ENCODE results near the gene FSD1.
"Not testable (repeated sequence)": the region's sequence is repeated elsewhere in the genome, so short reads cannot be mapped to it uniquely, and the experiment has no call there.

Gene FSD1

DNA sequence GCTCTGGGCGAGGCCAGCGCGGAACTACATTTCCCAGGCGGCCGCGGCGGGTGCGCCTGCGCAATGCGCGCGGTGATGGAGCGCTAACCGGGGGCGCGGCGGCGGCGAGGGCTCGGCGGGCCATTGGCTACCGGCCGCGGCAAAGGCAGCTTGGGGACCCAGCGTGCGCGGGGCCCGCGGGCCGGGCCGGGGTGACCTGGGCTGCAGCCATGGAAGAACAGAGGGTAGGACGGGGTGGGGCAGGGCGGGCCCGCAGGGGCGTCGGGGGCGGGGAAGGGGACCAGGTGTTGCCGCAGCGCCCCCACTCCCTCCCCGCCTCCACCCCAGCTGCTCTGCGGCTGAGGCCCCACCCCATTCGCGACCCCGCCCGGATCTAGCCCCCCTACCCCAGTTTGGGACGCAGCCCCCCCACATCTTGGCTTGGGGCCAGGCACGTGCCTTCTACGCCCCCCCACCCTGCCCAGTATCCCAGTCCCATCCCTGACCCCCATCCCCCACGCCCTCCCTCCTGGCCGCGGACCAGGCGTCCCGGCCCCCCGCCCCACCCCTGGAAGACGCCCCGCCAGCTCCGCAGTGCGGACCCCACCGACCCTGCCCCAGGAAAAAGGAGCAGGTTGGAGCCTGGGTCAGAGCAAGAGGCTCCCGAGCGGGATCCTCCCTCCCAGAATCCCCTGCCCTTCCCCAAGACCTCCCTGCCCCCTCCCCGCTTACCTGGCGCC, at the start of gene FSD1:
FSD1 (plus strand) TSS at position 61 of the 719 bp plus-strand sequence; CDS start at position 210, 149 bp downstream.
- DNase-seq: peak; percentile 70 to 86 (median 85)

DNA sequence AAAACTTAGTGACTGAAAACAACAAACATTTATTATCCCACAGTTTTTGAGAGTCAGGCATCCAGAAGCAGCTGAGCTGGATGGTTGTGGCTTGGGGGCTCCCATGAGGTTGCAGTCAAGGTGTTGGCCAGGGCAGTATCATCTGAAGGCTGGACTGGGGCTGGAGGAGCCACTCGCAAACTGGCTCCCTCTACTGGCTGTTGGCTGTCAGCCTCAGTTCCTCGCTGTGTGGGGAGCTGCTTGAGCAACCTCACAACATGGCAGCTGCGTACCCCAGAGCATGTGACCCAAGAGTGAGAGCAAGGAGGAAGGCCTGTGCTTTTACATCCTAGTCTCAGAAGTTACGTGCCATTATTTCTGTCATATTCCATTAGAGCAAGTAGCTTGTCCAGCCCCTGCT, 47.8 kb upstream of the FSD1 start:
- DNase-seq: no peak

DNA sequence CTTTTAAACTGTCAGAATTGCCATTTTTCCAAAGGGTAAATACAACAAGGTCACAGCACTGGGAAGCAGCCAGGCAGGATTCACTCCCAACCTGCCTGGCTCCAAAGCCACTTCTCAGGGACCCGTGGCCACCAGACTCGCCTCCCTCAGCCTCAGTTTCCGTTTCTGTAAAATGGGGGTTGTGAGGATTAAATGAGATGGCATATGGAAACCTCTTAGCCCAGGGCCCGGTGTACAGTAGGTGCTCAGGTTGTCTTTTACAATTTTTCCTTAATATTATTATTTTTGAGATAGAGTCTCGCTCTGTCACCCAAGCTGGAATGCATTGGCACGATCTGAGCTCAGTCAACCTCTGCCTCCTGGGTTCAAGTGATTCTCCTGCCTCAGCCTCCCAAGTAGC, 47.4 kb upstream of the FSD1 start:
- DNase-seq: no peak

DNA sequence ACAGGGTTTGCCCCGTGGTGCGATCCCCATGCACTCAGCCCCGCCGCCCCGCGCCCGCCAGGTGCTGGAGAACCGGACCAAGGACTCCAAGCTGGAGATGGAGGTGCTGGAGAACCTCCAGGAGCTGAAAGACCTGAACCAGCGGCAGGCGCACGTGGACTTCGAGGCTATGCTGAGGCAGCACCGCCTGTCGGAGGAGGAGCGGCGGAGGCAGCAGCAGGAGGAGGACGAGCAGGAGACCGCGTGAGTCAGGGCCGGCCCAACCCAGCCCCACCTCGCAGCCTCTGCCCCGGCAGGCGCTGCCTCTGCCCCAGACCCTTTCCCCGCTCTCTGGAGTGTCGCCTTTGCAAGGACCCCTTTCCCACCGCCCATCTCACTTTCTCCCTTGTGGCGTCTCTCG, 46.2 kb upstream of the FSD1 start:
- DNase-seq: no peak

DNA sequence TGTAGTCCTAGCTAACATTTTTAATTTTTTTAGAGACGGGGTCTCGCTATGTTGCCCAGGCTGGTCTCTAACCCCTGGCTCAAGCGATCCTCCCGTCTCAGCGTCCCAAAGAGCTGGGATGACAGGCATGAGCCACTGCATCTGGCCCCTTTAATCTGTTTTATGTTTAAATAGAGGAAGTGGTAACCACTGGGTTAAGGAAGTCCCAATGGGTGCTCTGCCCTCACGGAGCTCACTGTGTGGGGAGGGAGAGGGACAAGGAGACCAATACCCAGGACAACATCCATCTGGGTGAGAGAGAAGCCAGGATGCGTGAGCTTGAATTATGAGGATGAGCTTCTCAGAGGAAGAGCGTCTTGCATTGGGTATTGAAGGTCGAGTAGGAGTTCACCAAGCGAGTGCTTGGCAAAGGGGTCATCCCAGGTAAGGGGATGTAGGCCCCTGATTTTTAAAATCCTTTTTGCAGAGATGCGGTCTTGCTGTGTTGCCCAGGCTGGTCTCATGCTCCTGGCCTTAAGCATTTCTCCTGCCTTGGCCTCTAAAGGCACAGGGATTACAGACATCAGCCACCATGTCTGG, 43.7 kb upstream of the FSD1 start:
- DNase-seq: no peak

DNA sequence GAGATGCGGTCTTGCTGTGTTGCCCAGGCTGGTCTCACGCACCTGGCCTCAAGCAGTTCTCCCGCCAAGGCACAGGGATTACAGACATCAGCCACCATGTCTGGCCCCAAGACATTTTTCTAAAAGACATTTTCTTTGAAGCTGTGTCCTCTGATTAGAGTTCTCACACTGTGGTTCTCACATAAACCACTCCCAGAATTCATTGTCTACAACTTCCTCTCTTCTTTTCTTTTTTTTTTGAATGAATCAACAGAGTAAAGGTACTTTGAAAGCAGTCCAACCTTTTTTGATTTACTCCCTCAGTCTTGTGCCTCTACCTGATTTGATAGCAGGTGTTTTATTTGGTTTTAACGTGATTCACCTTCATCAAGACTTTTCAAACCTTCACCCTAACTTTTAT, 39.6 kb upstream of the FSD1 start:
- DNase-seq: no peak

DNA sequence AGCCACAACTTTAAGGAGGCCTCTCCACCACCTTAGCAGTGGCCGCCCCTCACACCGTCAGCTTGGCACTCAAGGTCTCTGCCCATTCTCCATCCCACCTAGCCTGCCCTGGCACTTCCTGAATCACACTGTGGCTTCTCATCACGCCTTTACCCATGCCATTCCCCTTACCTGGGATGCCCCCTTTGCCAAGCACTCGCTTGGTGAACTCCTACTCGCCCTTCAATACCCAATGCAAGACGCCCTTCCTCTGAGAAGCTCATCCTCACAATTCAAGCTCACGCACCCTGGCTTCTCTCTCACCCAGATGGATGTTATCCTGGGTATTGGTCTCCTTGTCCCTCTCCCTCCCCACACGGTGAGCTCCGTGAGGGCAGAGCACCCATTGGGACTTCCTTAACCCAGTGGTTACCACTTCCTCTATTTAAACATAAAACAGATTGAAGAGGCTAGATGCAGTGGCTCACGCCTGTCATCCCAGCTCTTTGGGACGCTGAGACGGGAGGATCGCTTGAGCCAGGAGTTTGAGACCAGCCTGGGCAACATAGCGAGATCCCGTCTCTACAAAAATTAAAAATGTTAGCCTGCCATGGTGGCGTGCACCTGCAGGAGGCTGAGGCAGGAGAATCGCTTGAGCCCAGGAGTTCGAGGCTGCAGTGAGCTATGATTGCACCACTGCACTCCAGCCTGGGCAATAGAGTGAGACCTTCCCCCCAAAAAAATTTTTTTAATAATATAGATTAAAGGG, 38.0 kb upstream of the FSD1 start:
- DNase-seq: no peak

DNA sequence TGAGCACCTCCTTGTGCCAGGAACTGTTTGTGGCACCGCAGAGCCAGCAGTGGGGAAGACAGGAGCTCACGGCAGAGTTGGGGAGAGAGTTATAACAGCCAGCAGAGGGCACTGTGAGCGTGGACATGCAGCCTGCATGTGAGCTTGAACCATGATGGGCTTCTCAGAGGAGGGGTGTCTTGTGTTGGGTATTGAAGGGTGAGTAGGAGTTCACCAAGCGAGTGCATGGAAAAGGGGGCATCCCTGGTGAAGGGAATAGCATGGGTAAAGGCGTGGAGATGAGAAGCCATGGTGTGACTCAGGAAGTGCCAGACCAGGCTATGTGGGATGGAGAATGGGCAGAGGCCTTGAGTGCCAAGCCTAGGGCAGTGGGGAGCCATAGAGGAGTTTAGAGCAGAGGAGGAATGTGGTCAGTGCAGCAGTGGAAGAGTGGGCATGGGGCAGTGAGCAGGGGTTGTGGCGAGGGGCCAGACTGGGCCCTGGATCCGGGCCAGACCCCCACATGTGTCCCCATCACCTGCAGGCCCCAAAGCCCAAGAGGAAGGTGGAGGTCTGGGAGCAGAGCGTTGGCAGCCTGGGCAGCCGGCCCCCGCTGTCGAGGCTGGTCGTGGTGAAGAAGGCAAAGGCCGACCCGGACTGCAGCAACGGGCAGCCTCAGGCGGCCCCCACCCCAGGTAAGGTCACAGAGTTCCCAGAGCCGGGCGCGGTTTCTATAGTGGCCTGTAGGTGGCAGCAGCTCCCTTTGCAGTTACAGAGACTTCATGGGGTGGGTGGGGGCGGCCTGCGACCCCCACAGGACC, 37.1 kb upstream of the FSD1 start:
- peak; percentile 37 to 59 (median 37) for DNase-seq

DNA sequence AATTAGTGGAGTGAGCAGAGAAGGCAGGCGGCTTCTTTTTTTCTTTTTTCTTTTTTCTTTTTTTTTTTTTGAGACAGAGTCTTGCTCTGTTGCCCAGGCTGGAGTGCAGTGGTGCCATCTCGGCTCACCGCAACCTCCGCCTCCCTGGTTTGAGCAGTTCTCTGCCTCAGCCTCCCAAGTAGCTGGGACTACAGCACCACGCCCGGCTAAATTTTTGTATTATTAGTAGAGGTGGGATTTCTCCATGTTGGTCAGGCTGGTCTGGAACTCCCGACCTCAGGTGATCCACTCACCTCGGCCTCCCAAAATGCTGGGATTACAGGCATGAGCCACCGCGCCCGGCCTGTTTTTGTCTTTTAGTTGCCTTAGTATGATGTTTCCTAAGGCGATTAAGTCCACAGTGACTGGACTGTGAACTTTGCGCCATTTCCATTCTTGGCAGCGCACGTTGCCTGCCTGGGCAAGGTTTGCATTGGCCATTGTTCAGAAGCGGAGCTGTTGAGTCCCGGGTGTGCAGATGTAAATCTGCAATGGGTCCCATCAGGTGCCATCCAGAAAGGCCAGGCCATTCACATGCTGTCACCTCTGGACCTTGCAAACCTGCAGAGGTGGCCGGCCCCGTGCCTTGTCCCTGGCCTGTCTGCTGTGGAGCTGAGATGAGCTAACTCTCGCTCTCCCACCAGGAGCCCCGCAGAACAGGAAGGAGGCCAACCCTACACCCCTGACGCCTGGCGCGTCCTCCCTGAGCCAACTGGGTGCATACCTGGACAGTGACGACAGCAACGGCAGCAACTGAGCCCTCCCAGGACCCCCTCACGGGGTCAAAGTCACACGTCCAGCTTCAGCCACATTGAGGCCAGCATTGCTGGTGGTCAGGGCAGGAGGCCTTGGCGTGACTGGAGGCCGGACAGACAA, 36.2 kb upstream of the FSD1 start:
- DNase-seq: no peak

DNA sequence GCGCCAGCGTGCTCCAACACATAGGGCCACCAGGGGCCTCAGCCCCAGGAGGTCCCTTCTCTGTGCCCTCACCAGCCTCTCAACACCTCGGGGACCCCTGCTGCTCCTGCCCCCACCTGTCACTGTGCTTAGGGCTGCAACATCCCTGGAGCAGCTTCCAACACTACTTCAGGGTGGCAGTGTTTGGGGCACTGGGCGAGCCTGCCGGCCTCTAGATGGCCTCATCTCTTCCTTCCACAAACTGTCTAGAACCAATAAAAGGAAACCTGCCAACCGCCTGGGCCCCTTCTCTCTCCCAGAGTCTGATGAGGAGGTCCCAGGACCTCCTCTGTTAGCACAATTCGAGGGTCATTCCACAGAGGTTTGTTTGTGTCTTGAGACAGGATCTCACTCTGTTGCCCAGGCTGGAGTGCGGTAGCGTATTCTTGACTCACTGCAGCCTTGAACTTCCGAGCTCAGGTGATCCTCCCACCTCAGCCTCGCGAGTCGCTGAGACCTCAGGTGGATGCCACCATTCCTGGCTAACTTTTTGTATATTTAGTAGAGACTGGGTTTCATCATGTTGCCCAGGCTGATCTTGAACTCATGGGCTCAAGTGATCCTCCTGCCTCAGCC, 35.5 kb upstream of the FSD1 start:
- DNase-seq: no peak

DNA sequence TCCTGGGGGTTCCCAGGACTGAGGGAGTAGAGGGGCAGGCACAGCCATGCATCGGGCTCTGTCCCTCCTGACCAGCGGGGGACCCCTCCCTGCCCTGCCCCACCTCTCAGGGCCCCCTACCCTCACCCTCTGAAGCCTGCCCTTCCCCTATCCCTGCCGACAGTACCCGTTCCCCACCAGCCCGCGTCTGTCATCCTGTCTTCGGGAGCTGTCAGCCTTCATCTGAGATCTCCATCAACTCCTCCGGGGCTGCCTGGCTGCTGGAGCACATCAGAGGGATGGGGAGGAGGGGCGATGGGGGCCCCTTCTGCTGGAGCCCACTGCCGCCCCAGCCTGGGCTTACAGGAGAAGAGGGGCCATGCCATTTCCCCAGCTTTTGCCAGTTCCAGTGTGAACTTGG, 31.5 kb upstream of the FSD1 start:
- DNase-seq: no peak

DNA sequence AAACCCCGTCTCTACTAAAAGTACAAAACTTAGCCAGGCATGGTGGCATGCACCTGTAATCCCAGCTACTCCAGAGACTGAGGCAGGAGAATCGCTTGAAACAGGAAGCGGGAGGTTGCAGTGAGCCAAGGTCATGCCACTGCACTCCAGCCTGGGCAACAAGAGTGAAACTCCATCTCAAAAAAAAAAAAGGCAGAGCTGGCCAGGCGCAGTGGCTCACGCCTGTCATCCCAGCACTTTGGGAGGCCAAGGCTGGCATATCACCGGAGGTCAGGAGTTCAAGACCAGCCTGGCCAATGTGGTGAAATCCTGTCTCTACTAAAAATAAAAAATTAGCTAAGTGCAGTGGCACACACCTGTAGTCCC, 30.1 kb upstream of the FSD1 start:
- DNase-seq: not testable (repeated sequence)

DNA sequence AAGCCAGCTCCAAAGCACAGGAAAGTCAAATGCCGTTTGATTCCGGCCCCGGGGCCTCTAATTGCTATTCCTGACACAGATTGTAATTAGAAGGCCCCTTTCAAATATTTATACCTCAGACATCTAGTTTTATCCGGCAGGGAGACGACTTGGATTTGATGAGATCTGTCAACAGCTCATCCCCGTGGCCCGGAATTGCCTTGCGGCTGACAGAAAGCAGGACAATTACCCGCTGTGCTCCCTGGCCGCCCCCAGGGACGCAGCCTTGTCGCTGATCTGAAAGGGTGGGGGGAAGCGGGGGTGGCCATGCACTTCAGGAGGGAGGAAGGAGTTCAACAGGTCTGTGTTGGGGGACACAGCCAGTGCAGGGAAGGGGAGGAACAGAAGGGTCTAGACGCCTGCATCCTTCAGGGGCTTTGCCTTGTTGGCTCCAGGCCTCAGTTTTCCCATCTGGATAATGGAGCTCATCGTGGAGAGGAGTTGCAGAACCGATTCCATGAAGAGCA, 27.2 kb upstream of the FSD1 start:
- peak in 2 of 3 experiments; percentile 60 to 83 for DNase-seq

DNA sequence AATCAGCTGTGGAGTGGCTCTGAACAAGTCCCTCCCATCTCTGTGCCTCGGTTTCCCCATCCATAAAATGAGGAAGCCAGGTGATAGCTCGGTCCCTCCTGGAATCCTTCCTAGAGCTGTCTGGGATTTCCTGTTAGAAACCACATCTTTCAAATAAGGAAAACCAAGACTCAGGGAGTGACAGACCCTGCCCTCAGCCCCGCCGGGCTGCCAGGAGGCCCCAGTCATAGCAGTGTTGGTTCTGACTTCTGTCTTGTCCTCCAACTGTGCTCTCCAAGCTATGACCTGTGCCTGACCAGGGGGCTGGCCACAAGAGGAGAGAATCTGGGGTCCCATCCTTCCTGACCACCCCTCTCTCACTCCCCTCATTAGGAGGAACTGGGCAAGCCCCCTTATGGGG, 26.4 kb upstream of the FSD1 start:
- peak in 2 of 3 experiments; percentile 50 to 65 for DNase-seq

DNA sequence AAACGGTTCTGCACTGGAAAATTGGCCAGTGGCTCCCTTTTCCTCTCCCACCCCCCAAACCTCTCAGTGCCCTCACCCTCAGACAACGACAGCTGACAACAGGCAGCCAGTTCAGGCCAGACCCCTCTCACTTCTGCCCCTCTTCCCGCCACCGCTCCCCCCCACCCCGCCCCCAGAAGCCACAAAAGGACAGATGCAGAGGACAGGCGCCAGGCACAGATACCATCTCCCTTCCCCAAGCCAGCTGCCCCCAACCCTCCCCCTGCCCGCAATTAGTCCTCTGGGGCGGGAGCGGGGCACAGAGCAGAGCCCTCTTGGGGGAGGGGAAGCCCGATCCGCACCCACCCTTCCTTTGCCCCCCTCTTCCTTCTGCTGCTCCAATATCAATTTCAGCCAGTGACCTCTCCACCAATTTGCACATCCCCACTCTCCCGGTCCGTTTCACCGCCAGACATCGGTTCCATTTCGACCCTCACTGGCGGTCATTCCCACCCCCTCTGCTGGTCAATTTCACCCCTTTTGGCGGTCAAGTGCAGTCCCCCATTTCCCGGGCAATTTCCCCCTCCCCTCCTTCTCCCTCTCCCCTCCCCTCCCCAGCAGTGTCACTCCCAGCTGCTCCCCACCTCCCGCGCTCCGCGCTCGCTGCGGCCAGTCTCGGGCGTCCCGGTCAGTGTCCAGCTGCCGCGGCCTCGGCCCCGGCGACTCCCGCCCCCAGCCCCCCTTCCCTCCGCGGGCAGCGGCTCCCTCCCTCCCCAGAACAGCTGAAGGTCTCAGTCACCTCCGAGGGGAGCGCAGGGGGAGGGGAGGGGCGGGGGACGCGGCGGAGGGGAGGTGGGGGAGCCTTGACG, 25.8 kb upstream of the FSD1 start, which contains the start of gene SHD:
SHD (plus strand) TSS at position 848 of the 848 bp plus-strand sequence. CDS start 798 bp downstream, outside the sequence.
- DNase-seq: peak in 2 of 3 experiments; percentile 74 to 88

DNA sequence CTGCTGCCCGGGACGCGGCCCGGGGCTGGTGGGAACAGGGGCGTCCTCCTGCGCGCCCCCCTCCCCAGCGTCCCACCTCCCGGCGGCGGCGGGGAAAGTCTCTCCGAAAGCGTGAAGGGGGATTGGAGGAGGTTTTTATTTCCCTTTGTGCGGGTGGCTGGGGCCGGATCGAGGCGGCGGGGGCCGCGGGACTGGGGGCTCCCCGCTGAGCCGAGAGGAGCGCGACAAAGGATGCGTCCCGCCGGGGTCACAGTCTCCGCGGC, 25.2 kb upstream of the FSD1 start:
- no peak for DNase-seq

DNA sequence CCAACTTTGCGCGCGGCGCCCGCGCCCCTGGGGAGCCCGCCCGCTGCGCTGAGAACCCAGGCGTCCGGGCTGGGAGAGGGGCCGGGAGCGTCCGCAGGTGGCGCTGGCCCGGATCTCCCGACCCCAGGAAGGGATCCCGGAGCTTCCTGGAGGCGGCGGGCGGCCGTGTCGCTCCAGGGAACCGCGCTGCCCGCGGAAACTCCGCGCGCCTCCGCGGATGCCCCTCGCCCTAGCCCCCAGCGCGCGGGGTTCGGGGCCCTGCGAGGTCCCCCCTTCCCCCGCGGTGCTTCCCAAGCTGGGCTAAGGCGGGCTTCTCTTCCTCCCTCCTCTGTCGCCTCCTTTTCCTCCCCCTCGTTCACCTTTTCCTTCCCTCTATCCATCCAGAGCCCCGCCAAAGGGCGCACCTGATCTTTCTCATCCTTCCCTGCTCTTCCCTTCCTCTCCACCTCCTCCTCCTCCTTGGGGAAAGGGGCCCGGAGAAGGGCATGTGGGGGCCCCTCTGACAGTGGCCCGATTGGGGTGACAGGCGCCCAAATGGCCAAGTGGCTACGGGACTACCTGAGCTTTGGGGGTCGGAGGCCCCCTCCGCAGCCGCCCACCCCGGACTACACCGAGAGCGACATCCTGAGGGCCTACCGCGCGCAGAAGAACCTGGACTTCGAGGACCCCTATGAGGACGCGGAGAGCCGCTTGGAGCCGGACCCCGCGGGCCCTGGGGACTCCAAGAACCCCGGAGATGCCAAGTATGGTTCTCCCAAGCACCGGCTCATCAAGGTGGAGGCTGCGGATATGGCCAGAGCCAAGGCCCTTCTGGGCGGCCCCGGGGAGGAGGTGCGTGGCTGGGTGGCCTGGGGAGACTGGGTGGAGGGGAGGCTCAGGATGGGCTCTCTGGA, 24.6 kb upstream of the FSD1 start:
- DNase-seq: peak in 2 of 3 experiments; percentile 66 to 74

DNA sequence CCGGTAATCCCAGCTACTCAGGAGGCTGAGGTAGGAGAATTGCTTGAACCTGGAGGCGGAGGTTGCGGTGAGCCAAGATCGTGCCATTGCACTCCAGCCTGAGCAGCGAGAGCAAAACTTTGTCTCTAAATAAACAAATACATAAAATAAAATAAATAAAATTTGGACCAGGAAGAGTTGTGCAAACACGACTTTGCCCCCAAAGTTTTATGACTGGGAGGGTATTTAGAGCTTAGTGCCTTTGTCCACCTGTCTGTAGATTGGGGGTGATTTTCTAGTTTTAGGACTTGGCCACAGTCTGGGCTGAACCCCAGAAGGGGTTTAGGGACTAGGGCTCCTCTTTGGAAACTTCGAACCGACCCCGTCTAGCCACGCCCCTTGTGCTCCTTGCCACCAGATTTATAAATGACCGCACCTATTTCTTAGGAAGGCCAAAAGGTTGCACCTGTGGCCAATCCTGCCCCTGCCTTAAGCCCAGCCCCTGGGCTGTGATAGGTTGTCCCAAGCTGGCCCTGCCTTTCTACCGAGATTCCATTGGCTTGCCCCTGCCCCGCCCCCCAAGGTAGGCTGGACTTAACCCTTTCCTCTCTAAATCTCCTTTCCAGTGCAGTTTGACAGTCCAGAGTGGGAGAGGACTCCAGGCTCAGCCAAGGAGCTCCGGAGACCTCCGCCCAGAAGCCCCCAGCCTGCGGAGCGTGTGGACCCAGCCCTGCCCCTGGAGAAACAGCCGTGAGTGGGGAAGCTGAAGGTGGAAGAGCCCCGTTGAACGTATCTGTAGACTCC, 20.0 kb upstream of the FSD1 start:
- DNase-seq: peak in 1 of 3 experiments; percentile 15

DNA sequence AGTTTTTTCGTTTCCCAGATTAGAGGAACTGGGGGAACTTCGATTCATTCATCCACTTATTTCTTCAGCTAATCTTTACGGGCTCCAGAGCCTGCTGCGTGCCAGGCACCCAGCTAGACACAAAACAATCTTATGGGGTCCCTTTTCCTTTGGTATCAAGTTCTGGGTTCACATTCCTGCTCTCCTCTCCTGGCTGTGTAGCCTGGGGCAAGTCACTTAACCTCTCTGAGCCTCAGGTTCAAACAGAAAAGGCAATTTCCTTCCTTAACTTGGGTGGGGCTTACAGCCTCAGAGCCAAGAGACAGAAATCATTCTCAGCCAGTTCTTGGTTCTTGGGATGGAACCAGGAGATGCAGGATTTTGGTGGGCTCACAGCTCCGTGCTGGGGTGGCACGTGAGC, 19.4 kb upstream of the FSD1 start:
- DNase-seq: no peak

All from NCI-H1417 (cell line).